ENCODE data around the gene CHTF8.

CHTF8 gene

DNA sequence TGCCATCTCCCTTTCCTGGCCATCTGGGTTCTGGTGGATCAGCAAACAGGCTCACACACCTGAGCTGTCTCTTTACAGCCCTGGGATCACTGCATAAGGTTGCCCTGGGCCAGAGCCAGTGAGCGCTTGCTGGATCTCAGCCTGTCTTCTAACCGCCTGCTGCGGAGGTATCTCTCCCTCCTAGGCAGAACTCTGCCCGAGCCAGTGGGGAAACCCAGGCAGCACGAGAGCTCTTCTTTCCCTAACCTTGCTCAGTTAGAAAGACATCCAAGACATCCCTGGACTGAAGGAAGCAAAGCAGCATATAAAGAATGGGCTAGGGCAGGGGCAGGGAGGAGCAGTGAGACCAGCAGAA, 20.5 kb downstream of the CHTF8 start:
- no peak for DNase-seq

DNA sequence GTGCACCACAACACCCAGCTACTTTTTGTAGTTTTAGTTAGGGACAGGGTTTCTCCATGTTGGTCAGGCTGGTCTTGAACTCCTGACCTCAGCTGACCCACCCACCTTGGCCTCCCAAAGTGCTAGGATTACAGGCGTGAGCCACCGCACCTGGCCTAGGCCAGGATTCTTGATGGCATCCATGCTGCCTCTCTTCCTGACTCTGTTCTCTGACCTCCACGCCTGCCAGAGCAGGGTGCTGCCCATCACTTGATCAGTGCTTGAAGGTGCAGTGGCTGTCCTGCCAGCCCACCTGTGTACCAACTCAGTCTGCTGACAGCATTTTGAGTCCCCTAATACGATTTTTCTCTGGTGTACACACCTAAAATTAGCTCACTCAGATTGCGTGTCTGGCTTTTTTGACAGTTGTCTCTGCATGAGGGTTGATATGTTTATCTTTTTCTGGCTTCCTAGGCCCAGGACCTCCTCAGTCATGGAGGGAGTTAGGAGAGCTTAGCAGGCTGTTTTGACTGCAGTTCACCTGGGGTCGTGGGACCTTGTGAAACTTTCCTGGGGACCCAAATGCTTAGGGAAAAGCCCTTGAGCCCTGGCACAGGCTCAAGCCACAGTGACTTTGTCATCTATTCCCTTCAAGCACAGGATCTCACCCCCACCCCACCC, 21.0 kb downstream of the CHTF8 start:
- DNase-seq: no peak

DNA sequence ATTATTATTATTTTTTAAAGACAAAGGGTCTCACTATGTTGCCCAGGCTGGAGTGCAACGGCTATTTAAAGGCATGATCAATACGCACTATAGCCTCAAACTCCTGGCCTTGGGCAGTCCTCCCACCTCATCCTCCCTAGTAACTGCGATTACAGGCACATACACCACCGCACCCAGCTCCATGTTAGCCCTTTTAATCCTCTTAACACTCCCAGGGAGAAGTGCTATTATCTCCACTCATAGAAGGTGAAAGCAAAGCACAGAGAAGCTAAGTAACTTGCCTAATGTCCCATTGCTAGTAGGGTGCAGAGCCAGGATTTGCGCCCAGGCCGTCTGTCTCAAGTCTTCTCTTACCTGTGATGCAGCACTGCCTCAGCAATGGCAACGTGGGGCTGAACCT, 22.0 kb downstream of the CHTF8 start:
- DNase-seq: no peak

DNA sequence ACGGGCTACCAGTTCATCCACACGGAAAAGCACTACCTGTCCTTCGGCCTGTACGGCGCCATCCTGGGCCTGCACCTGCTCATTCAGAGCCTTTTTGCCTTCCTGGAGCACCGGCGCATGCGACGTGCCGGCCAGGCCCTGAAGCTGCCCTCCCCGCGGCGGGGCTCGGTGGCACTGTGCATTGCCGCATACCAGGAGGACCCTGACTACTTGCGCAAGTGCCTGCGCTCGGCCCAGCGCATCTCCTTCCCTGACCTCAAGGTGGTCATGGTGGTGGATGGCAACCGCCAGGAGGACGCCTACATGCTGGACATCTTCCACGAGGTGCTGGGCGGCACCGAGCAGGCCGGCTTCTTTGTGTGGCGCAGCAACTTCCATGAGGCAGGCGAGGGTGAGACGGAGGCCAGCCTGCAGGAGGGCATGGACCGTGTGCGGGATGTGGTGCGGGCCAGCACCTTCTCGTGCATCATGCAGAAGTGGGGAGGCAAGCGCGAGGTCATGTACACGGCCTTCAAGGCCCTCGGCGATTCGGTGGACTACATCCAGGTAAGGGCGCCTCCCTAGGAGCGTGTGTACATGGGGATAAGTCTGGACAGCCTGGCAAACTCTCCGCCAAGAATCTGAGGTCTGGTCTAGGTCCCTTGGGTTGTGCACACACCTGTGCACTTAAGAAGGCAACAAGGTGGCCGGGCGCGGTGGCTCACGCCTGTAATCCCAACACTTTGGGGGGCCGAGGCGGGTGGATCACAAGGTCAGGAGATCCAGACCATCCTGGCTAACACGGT, 22.7 kb downstream of the CHTF8 start:
- no peak for DNase-seq

DNA sequence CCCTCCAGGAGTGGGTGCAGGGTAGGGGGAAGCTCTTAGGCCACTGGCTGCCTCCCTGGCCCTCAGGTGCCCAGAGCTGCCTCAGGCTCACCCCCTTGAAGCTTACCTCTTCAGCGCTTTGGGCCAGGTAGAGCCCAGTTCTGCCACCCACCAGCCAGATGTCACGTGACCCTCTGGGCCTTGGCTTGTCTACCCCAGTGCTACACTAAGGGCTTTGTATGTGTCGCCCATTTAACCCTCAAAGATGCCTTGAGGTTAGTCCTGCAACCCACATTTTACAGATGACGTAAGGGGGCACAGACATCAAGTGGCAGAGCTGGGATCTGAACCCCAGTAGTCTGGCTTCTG, 23.5 kb downstream of the CHTF8 start:
- no peak for DNase-seq

DNA sequence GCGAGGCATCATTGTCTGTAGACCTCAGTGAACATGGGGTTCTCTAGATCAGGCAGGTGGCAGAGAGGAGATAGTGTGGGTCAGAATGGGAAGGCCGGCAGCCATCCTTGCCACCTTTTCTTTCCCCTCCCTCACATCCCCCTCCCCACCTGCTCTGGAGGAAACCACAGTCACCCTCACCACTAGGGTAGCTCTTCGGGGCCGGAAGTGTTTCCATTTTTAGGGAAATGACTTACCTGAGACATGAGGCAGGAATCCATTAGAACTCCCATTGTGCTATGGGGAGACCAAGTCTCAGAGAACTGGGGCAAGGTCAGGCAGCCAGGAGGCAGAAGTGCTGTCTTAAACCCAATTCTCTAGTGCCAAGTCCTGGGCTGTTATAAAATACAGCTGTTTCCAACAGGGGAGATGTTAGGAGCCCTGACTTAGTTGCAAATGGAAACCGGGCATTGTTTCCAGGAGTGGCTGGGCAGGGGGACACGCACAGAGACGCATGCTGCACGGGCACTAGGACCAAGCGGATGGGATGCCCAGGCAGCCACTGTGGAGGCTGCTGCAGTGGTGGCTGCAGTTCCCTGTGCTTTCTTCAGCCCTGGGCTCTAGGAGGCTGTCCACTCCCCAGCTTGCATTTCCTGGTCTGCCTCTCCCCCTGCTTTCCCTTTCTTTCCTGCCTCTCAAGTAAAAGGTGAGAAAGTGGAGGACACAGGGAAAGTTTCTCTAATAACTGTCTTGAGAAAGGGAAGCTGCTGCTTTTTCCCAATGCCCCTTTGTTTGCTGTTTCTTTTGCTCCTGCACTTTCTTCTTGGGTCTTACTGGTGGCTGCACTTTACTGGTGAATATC, 24.1 kb downstream of the CHTF8 start:
- no peak for DNase-seq

DNA sequence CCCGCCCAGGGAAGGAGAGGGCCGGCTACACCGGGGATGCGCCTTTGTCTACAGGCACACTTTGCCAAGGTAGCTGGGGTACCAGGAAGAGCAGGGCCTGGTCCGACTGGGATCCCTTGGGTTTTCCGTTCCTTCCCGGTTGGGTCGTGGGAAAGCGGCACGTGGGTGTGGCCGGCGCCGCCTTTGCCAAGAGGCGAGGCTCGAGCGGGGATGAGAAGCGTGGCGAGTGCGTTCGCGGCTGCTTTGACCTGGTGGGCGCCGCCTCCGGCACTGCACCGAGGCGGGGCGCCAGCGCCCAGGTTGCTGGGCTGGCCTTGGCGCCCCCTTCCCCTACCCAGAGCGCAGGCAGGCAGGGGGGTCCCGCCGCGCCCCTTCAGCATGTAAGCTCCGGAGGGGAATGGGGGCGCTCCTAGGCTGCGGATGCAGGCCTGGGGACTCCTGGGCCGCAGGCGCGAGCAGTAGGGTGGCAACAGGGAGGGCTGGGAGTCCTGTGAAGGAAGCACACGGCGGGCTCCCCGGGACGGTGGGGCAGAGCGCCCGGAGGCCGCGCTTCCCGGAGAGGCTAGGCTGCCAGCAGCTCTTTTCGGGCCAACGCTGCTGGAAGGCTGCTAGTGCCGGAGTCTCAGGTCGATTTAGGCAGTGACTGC, 24.9 kb downstream of the CHTF8 start:
- DNase-seq: no peak

DNA sequence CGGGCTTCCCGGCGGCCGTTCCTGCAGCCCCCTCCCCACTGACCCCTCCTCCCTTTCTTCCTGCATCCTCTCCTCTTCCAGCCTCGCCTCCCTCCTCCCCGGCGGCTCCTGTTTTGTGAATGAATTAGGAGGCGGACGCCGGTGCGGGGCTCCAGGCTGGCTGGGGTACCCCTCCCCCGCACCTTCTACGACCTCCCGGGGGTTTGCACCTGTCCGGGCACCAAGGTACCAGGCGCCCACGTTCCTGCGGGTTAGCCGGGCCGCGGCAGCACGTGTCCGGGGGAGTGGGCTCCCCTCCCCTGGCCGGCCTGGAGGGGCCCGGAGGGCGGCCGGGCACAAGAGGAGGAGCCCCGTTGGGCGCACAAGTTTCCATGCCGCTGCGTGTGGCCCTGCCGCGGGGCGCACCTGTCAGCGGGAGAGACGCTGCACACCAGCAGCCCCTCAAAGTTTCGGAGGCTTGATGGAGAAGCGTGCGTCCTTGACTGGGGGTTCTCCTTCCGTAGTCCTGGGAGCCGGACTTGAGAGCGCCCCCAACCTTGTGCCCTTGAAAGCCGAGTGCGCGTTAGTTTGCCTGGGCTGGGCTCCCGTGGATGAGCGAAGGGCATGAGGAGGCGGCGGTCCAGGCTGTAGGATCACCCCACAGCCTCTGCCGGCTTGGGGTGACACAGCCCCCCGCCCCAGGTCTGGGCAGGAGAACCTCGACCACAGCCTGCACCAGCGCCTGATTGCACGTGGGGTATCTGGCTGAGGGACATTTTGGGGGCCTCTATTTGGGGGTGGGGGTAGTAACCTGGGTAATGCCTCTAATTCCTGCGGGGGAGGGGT, 25.7 kb downstream of the CHTF8 start:
- no peak for DNase-seq

DNA sequence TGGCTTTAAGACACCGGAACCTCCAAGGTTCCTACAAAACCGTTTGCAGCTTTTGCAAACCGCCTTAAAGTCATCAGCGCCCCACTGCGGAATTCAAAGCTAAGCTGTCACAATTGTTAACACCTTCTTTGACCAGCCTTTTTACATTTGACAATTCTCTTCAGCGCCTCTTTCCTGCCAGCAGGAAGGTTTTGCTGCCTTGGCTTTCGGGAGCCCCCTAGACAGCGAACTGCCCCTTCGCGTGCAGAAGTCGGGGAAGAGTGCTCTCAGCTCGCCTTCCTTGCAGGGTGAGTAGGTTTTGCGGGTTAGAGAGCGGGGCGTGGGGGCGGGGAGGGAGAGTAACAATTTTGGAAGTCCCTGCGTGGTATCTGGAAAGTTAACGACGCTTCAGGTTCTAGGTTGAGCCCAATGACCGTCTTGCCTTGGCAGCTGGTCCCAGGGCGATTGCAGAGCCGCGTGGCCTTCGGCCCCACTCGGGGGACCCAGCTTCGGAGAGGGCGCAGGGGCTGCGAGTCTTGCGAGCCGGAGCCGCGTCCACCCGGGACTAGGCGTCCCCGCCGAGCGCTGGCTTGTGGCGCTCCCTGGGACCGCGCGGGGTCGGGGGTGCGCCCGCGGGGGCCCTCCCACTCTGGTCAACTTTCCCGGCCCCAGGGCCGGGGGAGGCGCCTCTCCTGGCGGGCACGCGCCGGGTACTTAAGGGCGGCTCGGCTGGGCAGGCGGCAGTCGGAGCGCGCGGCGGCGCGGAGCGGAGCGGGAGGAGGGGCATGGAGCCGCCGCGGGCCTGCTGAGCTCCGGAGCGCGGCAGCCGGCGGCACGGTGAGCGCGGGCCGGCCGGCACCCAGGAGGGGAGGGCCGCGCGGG, 26.7 kb downstream of the CHTF8 start, which contains the start of gene HAS3:
Gene HAS3, plus strand, starts transcription at position 153 of the 861 bp plus-strand sequence. CDS start 3,743 bp downstream, outside the sequence.
- DNase-seq: no peak

DNA sequence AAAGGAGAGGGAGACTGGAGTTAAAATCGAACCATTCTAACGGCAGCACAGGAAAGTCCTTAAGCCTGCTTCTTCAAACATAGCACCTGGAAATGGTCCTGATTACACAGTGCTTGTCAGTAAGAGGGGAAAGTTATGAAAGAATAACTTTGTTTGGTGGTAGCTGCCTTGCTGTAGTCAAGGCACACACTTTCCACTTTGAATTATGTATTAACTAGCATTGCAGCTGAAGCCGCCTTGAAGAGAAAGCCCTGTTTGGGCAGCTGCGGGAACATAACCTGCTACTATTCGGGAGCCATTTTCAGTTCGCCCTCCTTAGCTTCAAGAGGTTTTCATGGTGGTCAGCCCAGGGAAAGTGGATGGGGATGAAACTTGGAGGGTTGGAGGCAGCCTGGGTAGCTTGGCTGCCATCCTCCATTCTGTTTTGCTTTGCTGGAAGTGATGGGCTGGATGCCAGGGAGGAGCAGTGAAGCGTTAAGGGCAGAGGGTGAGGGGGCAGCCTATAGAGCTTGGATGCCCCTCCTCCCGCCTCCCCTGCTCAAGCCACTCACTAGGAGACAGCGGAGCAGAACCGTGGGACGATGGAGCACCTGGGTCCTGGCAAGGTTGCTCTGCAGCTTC, 32.2 kb downstream of the CHTF8 start:
- DNase-seq: no peak

DNA sequence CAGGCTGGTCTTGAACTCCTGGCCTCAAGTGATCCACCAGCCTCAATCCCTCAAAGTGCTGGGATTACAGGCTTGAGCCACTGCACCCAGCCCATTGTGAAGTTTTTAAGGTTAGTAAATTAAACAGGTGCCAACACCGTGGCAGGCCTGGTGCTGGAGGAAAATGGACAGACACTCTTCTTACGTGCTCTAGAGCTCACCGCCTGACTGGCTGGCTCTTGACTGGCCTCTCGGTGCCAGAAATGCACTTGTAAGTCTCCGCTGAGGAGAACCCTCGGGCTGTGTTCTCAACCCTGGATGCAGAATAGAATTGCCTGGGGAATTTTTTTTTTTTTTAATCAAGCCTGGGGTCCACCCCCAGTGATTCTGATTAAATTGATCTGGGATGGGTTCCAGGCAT, 37.2 kb downstream of the CHTF8 start:
- no peak for DNase-seq

DNA sequence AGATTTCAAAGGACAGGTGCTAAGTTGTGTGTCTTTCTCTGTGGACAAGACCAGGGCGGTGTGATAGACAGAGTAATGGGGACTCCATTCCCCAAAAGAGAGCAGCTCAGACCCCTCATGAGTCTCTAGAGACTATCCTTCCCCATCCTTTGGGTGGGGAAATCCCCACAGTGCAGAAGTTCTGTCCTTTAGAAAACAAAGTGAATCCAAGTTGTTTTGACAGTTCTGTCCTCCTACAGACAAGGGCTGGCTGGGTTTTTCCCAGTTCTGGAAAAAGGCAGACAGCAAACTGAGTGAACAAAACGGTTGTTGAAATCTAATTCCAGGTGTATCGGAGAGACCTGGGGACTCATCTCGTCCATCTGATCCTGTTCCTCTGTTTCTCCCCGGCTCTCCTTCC, 37.9 kb downstream of the CHTF8 start:
- no peak for DNase-seq

DNA sequence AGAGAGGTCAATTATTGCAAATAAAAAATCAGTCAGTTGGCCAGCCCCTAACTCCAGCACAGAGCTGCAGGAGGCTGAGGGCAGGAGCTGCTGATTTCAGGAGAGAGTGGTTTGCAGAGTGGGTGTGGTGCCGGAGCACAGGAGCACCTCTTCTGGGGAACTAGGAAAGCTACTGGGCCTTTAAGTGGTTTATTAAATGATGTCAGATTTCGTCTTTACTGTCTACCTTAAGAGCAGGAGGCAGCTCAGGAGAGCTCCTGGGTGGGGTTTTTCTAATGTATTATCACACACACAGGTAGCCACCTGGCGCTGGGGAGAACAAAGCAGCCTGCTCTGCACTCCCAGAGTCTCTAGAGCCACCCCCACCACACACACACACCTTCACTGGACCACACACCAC, 38.4 kb downstream of the CHTF8 start:
- DNase-seq: no peak

DNA sequence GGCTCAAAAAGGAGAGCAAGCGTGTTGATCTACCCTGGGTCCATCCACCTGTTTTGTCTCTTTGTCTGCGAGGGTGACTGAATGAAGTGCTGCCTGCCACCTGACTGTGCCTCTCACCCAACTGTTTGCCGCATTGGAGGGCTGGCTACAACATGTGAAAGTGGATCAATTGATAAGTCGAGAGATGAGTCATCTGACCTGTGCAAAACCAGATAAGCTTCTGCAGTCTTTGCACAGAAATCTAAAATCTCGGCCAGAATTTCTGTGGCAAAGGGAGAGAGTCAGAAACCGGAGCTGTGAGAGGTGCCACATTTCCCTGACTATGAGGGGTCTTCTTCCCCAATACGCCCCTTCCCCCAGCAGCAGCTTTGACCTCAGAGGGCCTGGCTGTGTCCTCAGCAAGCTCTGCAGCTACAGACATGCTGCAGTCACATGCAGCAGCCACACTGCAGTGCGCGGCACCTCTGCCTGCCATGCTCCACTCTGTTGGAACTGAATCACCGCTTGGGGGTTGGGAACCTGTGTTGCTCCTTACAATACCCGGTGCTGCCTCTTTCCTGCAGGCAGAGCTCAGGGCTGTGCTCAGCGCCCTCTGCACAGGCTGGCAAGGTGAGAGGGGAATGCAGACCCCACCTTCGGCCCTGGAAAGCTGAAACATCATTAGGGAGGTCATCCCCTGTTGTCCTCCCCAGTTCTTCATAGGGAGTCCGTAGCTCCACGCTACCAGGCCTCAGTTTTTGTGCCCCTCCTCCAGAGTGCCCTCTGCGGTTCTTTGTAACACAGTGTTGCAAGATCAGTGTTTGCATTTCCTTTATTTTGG, 43.1 kb downstream of the CHTF8 start:
- DNase-seq: no peak

DNA sequence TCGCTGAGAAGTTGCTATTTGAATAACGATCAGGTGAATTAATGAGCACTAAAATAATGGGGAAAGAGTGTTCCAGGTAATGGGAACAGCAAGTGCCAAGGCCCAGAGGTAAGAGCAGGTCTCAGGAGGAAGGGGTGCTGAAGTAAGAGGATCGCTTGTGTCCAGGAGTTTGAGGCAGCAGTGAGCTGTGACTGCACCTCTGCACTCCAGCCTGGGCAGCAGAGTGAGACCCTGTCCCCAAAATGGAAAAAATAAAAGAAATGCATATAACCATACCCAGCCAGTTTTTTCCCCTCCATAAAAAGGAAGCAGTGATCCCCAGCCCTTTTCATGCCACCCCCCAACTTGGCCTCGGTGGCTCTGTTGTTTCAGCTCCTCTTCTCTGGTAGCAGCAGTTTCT, 43.7 kb downstream of the CHTF8 start:
- DNase-seq: no peak

DNA sequence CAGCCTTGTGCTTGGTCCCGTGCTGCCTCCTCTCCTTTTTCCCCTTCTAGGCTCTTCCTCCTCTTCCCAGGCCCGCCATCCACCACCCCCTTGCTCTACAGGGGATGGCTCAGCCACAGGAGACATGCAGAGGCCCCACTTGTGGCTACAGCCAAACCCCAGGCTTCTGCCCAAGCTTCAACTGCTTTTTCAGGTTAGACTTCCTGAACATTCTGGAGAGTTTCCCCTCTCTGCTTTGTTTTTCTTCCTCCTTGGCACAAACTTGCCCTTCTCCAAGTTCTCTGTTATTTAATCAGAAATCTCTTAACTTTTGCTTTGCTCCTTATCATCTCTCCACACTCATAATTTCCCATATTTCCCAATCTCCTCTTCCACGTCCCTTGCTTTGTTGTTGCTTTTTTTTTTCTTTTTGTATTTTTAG, 45.2 kb downstream of the CHTF8 start:
- DNase-seq: no peak

DNA sequence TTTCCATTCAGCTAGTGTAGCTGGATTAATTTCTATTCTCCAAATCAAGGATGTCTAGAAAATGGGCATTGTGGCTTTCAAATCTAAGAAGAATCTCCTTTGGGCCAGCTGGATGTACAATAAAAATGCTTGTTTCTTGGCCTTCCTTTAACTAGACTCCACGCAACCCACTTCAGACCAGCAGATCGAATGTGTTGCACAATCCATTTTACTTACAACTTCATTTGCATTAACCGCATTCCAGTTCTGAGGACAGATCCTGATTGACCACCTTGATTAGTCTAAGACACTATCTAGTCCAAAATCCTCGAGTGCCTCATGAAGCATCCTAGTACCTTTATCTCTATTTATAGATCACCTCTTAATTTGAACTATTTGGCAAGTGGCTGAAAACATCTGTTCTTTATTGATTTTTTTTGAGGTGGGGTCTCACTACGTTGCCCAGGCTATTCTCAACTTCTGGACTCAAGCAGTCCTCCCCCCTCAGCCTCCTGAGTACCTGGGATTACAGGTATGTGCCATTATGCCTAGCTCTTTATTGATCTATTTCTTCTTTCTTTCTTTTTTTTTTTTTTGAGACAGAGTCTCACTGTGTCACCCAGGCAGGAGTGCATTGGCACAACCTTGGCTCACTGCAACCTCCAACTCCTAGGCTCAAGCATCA, 47.2 kb downstream of the CHTF8 start:
- no peak for DNase-seq

DNA sequence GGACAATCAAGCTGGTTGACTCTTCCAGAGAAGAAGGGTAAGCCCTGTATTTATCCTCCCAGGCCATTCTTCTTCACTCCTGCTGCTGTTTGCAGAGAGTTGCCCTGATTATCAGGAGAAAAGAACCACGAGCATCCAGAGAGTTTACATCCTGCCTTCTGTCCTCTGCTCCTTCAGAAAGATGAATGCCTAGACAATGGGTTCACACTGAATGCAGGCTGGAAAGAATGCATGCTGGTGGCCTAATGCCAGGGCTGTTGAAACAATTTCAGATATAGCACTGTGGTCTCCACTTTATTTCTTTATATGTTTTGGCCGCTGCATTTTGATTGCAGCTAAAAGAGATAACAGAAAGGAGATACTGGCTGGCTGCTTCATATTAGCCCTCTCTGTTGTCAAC, 48.1 kb downstream of the CHTF8 start:
- no peak for DNase-seq

DNA sequence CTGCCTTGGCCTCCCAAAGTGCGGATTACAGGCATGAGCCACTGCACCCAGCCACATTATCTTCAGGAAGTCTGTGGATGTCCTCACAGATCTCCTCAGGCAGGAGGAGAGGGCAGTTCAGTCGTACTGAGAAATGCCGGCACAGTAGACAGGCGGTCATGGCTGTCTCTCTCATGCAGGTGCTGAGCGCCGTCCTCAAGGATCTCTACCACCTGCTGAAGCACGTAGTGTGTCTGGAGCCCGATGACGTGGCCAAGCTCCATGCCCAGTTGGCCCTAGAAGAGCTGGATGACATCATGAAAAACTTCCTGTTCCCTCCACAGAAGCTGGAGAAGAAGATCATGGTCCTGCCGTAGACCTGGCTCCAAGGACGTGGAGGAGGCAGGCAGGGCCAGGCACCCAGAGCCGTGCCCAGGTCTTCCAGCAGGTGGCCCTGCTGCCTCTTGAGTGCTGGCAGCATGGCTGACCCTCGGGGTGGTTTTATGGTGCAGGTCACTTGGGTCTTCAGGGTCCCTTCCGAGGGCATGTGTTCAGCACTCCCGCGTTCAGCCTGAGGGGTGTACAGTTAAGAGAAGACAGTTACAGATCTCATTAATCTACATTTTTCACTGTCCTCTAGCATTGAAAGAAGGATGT, 49.0 kb downstream of the CHTF8 start:
- no peak for DNase-seq
